Panc1 (cell line): ENCODE measurements around the gene ADAM22.

Experiments used
- POLR2AphosphoS5 ChIP-seq: IDR thresholded peaks from 2 replicates; pipeline ENCODE4 v1.6.1; 2012; ENCODE audit warnings: mild to moderate bottlenecking, low read depth, low read length, moderate library complexity
- SIN3A ChIP-seq: IDR thresholded peaks from 2 replicates; pipeline ENCODE4 v1.6.1; 2012; ENCODE audit warnings: low read depth, mild to moderate bottlenecking, low read length, moderate library complexity, borderline replicate concordance; ENCODE audit not compliant: insufficient read depth
- TCF7L2 ChIP-seq: IDR thresholded peaks from 2 replicates; pipeline ENCODE4 v1.6.1; 2011; ENCODE audit warnings: mild to moderate bottlenecking, low read depth, low read length, inconsistent platforms
- TF ChIP-seq, protein P1 (sequence below): fragments of 450-650 bp; IDR thresholded peaks from 2 replicates; pipeline ENCODE4 v1.5.1; 2017; ENCODE audit warnings: mild to moderate bottlenecking
- TF ChIP-seq, protein P2 (sequence below), 2 experiments: IDR thresholded peaks; 2 replicates each; pipeline ENCODE4 v1.6.1; 2011 to 2012; ENCODE audit warnings: low read depth in 2 of 2, control low read depth in 1 of 2, low read length in 1 of 2, mild to moderate bottlenecking in 1 of 2, moderate library complexity in 1 of 2; ENCODE audit not compliant: insufficient read depth in 1 of 2

DNA sequence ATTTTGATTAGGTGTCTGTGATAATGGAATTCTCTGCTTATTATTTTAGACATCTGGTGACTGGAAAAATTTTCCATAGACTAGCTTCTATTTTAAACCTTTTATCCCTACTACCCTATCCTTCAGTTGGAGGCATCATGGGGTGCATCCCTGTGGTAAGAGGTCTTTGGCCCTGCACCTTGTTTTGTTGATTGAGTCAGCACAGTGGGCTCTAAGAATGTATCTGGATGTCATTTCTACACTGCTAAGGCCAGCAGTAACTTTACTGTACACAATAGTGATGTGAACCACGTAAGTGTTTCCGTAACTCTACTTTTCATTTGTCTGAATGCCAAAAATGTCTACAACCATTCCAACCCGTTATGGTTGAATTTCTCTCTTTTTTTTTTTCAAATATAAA lies 75.6 kb downstream of the ADAM22 start:
- TF ChIP-seq, protein P1, sequence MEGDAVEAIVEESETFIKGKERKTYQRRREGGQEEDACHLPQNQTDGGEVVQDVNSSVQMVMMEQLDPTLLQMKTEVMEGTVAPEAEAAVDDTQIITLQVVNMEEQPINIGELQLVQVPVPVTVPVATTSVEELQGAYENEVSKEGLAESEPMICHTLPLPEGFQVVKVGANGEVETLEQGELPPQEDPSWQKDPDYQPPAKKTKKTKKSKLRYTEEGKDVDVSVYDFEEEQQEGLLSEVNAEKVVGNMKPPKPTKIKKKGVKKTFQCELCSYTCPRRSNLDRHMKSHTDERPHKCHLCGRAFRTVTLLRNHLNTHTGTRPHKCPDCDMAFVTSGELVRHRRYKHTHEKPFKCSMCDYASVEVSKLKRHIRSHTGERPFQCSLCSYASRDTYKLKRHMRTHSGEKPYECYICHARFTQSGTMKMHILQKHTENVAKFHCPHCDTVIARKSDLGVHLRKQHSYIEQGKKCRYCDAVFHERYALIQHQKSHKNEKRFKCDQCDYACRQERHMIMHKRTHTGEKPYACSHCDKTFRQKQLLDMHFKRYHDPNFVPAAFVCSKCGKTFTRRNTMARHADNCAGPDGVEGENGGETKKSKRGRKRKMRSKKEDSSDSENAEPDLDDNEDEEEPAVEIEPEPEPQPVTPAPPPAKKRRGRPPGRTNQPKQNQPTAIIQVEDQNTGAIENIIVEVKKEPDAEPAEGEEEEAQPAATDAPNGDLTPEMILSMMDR: no peak
- TF ChIP-seq POLR2AphosphoS5 (no peak), SIN3A (no peak), TCF7L2 (no peak)
- TF ChIP-seq, protein P2, sequence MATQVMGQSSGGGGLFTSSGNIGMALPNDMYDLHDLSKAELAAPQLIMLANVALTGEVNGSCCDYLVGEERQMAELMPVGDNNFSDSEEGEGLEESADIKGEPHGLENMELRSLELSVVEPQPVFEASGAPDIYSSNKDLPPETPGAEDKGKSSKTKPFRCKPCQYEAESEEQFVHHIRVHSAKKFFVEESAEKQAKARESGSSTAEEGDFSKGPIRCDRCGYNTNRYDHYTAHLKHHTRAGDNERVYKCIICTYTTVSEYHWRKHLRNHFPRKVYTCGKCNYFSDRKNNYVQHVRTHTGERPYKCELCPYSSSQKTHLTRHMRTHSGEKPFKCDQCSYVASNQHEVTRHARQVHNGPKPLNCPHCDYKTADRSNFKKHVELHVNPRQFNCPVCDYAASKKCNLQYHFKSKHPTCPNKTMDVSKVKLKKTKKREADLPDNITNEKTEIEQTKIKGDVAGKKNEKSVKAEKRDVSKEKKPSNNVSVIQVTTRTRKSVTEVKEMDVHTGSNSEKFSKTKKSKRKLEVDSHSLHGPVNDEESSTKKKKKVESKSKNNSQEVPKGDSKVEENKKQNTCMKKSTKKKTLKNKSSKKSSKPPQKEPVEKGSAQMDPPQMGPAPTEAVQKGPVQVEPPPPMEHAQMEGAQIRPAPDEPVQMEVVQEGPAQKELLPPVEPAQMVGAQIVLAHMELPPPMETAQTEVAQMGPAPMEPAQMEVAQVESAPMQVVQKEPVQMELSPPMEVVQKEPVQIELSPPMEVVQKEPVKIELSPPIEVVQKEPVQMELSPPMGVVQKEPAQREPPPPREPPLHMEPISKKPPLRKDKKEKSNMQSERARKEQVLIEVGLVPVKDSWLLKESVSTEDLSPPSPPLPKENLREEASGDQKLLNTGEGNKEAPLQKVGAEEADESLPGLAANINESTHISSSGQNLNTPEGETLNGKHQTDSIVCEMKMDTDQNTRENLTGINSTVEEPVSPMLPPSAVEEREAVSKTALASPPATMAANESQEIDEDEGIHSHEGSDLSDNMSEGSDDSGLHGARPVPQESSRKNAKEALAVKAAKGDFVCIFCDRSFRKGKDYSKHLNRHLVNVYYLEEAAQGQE (IDR thresholded peaks at IDR 0.05; ENCODE audit: insufficient read depth in 1 of 2, low read depth in 2 of 2, low read length in 1 of 2): no peak
